HG03354 (cell line): ENCODE data around the gene SLFN14.

Experiments used
- ATAC-seq: cut with Tn5 transposase; IDR thresholded peaks from one replicate; pipeline ENCODE4 v1.9.1; 2021; ENCODE audit warnings: mild to moderate bottlenecking; ENCODE audit not compliant: unreplicated experiment, poor library complexity, severe bottlenecking

The SLFN14 gene

DNA sequence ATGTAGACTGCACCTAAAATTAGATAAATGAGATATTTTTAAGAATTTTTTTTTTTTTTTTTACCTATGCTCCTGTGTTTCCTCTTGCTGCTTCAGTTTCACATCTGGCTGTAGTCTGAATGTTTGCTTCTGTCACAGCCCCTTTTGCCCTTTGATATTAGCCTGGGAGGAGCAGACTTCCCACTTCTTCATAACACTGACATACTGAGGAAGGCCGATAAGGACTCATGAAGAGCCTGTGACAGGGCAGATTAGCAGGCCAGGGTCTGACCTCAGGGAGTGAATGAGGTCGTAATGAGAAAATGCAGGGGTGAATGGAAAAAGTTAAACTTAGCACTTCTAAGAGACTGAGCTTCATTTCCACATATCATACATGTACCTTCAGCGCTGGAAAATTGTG, at the start of gene SLFN14:
TSS of gene SLFN14 (minus strand) at position 117 of the 400 bp plus-strand sequence. CDS start 2,757 bp downstream, outside the sequence.
- no peak for ATAC-seq

DNA sequence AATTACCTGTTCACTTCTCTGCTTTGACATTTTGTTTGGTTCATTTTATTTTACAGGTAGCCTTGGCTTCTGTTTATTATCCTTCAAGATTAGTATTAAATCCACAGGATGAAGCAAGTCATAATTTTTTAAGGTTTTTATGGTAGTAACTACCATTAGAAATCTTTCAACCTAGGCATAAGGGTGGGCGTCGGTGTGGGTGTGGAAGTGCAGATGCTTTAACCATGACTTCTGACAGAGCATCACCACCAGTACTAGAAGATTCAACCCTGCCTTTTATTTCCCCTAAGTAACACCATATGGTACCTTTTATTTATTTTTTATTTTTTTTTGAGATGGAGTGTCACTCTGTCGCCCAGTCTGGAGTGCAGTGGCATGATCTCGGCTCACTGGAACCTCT, 49.2 kb upstream of the SLFN14 start:
- no peak for ATAC-seq

DNA sequence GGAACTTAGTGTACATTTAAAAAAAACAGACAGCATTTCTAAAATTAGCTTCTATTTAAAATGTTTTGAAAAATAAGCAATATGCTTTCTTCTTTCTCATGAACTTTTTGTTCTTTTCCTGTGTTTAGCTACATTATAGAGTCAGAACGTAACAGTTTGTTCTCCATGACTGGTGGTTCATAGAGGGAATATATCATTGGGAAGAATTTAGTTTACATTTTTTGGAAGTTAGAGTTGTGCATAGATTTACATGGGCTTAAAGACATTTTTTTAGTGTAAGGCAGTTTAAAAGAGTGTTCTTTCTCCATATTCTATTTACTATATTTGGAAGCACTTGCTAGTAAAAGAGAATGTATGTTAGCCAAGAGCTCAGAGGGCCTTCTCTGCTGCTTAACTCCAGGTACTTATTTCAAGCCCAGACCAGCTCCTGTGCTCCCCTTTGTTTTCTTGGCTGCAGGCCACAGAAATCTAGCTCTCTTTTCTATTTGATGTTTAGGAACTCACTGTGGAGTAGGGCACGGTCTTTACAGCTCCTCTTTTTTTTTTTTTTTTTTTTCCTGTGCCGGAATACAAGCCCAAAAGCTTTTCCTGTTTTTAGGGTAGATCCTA, 46.7 kb upstream of the SLFN14 start:
- no peak for ATAC-seq

DNA sequence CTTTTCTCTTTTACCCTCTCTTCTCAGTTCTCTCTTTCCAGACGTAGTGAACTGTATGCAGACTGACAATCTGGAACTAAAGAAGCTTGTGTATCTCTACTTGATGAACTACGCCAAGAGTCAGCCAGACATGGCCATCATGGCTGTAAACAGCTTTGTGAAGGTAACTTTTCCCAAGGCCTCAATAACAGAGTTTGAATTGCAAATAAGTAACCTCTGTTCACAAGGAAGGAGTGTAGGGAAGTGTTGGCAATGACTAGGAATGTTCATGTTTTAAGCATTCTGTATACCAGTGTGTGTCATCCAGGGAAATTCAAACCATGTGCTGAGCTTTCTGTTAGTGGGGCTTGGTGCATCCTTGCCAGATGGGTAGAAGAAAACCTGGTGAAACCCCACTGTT, 45.1 kb upstream of the SLFN14 start:
- ATAC-seq = no peak

DNA sequence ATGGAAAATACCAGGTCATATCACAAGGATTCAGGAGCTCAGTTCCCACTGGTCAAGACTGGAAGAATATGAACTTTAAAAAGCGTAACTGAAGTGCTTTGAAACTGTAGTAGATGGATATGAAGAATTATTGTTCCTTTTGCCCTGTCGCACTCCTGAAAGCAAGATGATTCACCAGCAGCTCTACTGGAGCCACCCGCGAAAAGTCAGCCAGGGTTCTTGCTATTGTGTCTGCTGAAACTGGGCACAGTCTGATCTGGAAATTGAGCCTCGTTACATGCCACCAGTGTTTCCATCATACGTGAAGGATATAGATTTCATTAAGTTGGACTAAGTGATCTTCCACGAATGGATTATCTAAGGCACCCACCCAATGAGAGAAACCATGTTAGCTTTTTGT, 43.1 kb upstream of the SLFN14 start:
- ATAC-seq = no peak

DNA sequence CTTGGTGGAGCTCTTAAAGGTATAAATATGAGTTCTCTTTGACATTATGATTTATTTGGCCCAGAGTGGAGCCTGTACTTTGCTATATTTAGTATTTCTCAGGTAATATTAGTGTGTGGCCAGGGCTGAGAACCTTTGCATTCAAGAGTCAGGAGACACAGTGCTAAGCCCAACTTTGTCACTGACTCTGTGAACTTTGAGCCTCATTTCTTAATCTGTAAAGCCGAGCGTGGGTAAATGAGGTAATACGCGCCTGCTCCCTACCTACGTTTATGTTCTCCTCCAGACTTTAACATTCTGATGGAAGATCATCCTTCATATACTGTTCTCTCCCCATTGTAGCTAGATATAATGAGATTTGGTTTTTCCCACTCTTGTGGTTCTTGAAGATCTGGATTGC, 37.0 kb upstream of the SLFN14 start:
- ATAC-seq = no peak

DNA sequence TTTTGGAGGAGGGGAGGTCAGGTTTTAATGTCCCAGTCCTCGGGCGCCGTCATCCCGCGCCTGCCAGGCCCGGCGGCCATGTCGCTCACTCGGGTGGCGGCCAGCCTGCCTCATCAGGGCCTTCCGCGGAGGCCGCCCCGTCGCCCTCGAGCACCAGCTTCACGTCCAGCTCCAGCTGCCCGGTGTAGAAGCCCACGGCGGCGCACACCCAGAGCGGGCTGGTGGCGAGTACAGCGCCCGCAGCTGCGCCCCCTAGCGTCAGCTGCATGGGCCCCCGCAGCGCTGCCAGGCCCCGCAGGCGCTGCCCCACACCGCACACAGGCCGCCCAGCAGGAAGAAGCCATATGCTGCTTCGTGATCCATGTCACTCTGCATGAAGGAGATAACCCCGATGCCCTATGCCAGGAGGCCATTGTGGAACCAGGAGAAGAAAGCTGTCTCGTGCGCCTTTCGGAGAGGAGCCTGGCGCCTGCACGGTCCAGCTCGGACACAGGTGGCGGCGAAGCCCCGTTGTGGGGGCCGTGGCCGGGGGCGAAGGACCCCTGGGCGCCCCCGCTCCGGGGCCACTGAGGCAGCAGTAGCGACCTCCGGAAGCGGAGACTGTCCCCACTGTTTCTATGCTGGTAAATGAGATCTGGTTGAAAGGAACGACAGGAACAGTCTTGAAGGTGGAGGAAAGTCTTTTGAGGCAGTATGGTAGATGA, 36.1 kb upstream of the SLFN14 start:
- ATAC-seq = no peak

DNA sequence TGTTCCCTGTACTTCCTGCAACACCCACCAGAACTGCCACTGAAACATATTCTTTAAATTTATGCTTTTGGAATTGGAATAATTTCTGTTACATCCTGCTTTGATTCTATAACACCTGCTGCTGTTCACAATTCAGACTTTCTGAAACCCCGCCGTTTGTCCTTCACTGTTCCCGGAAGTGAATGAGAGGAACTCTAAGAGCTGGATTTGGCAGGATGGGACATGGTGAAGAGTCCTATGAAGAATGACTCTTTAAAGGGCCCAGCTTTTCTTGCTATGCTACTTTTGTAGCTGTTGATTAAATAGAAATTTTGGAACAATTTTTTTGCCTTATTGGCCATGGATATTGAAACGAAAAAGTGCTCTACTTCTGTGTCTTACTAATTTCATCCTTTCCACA, 35.5 kb upstream of the SLFN14 start:
- ATAC-seq = no peak

DNA sequence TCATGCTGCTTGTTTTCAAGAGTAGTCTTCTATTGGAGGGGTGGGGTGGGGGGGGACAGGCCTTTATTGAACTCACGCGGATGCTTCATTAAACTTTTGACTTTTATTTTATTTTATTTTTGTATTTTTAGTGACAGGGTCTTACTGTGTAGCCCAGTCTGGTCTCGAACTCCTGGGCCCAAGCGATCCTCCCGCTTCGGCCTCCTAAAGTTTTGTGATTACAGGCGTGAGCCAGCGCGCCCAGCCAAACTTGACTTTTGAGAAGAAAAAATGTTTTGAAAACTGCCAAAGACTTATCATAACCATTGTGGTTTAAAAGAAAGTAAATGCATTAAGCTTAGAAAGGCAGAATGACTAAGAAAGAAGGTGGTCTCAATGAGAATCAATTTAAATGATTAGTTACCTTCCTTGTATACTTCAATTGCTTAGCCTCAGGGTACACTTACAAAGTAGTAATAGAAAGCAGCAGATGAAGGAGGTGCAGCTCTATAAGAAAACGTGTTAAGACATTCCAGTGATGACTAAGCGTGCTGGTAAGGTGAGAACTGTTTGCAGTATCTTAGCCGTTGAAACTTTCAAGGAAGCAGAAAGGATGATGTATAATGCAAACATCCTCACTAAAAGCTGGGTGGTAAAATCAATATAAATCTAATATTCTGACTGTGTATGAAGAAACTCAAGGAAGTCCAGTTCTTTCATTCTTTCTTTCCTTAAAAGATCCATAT, 27.7 kb upstream of the SLFN14 start:
- no peak for ATAC-seq

DNA sequence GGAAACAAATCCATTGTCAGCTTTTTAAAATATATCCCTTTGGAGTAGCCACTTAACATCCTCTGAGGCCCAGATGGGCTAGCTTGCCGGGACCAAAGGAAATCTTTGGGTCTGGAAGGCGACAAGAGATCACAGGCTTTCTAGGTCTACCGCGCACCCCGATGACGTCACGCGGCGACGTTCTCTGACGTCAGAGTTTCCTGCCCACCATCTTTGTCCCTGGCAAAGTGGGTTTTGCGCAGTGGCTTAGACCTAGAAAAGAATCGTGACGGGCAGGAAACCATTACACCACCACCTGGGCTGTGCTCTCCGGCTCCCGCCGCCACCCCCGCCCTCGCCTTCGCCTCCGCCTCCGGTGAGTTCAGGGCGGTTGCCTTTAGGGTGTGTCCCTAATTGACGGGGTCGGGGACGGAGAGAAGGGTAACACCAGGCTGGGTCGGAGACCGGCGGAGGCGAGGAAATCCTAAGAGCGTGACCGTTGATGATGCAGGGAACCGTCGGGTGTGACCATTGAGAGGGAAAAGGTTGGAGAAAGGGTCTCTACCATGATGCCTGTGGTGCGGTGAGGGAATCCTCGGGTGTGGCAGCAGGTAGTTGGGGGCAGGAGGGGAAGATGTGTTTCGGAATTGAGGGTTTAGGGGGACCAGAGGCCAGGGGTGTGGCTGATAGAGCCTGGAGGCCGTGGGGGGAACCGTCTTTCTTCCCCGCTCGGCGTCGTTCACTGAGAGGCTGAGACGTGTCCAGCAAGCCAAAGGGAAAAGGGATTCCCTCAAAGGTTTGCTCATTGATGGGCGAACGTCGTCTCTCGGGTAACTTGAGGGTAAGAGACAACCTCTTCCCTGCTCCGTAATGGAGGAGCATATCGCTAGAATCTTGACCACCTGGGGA, 26.7 kb upstream of the SLFN14 start, which contains the start of gene AP2B1:
TSS of gene AP2B1 (plus strand) at position 249 of the 888 bp plus-strand sequence. CDS start 6,709 bp downstream, outside the sequence.
- ATAC-seq = peak; percentile 93

DNA sequence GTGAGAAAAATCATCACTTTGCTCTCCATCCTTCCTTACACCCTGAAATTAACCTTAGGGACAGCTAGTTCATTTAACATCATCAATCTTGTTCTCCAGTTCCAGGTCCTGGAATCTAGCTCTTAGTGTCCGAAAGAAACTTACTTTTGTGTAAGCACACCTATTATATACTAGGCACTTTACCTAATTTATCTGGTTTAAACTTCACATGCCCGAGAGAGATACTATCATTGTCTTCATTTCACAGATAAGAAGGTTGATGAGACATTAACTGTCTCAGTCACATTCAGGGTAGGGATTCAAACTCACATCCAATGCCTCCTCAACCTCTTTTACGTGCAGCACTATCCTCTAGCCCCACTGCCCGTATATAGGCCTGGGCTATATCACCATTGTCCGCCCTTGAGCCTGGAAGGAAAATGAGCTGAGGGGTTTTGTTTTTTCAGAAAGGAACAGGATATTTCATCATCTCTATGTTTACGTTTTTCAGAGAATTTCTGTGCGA, 26.0 kb upstream of the SLFN14 start:
- peak; percentile 11 for ATAC-seq

DNA sequence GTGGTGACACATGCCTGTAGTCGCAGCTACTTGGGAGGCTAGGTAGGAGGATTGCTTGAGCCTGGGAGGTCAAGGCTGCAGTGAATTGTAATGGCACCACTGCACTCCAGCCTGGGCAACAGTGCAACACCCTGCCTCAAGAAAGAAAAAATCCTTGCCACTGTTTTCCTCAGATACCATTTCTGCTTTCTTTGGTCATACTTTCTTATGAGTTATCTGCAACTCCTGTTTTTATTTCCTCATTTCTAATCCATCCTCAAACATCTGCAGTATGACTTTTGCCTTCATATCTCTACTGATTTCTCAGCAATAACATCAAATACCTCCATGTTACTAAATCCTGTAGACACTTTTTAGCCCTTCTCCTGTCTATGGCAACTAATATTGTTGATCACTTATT, 23.4 kb upstream of the SLFN14 start:
- ATAC-seq = no peak

DNA sequence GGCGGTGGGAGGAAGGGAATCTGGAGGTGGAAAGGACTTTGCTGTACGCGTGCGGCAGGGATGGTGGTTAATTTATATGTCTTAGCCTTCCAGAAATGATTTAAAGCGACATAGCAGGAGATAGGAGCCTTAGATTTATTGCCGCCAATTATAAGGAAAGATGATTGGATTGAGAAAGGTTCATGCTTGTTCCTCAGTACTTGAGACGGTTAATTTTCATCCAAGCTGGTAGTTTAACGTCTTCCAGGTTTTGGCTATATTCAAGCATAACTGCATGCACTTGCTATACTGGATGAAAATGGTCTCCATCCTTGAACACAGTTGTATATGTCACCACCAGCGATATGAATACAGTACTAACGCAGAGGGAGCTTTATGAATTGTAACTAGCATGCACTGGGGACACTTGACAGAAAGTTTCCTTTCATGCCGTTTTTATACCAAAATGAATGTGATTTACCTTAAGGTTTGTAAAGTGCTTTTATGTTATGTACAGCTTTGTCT, 18.4 kb upstream of the SLFN14 start:
- ATAC-seq = no peak

DNA sequence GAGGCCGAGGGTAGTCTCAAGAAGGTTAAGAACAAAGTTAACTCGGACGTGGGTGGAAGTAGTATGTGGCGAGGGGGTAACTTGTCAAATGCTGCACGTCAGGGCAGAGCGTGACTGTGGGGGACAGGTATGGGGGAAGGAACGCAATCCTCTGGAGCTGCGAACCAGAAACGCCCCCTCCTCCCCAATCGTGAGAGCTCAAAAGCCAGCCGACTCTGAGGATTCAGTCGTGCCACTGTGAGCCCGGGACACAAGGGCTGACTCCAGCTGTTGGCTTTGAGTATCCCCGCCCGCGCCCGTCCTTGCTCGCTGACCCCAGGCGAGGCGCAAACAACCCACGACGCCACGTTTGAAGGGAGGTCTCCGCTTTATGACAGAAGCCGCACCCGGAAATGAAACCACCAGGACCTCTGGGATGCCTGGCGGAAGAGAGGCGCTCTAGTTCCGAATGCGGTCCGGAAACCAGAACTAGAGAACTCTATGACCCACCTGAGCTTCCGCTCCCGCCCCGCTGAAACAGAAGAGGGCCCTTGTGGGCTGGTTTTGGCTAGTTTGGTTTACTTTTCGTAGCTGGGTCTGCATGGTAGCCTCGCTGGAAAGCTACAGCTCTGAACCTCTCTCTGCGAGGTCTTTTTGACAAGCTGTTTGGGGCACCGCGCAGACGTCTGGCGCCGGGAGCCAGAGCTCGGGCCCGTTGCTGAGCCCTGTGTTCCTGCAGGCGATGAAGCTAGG, 17.7 kb upstream of the SLFN14 start, which contains the start of gene PEX12:
TSS of gene PEX12 (minus strand) at position 375 of the 732 bp plus-strand sequence. CDS start 550 bp downstream, outside the sequence.
- ATAC-seq = peak; percentile 86

DNA sequence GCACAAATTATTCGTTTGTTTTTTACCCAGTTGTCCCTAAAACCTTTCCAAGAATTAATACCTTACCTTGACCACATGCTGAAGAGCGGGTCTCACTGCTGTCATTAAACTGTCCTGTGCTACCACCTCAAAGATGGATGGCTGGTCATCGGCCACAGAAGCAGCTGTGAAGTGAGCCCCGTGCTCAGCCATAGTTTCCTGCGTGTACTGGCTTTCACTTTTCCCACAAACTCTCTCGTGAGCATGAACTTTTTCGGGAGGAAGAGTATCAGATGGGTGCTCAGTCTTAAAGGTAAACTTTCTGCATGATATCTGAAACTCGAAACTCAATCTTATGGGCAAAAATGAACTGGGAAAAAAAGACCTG, 17.2 kb upstream of the SLFN14 start:
- peak; percentile 13 for ATAC-seq

DNA sequence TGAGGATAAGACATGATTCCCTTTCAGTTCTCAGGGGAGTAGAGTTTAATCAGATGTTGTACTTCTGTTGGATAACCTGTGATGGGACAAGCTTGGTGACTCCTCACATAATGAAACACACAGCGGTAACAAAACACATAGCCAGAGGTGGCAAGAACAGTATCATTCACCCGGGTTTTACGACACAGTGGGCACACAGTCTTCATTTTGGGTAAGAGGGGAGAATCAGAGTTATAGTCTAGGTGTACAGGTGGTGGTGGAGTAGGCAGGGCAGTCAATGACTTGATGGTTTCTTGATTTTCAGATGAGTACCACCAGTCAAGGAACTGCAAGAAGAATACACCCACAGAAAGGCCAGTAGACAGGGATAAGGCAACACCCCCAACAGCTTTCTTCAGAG, 15.1 kb upstream of the SLFN14 start:
- ATAC-seq = no peak

DNA sequence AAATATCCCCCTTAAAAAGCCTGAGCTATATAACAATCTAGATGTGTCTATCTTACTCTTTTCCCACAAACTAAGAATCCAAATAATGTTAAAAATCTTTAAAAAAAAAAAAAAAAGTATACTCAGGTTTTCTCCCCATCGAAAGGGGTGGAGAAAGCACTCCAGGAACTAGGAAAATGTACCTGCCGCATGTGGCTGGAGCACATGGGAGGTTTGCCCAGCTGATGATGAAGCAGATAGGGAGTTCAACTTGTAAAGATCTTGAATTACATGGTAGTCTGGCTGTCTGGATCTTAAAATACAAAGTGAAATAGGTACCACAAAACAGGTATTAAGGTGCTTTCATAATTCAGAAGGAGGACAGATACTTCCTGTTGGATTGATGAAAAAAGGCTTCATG, 8.8 kb upstream of the SLFN14 start:
- no peak for ATAC-seq

DNA sequence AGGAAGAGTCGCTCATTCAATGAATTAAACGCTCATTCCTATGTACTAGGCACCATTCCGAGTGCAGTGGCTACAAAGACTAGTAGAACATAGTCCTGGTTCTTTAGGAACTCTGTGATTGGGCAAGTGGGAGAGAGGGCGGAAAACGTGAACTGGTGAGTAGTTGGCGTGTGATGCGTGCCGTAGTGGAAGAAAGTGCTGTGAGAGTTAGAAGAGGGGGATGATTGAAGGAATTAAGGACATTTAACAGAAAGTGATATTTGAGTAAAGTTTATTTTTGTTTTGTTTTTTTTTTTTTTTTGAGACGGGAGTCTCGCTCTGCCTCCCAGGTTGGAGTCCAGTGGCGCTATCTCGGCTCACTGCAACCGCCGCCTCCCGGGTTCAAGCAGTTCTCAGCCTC, 7.9 kb upstream of the SLFN14 start:
- no peak for ATAC-seq

DNA sequence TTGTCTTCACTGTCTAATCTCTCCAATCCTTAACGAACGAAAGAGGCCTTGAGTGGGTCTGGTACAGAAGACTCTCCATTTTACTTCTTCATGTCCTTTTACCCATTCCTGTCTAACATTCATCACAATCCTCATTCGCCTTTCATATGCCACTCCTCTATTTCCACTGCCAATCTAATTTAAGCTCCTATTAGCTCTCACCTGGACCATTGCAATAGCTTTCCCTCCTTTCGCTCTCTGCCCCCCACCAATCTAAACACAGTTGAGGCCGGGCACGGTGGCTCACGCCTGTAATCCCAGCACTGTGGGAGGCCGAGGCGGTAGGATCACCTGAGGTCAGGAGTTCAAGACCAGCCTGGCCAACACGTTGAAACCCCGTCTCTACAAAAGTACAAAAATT, 6.3 kb upstream of the SLFN14 start:
- ATAC-seq = no peak
